Omental fat pad (tissue), 4 donors: ENCODE results near the gene CFAP251. TPM values are rescaled to one million over a fixed set of nuclear protein-coding genes. Genes with fewer than 3 reads are reported as not detected.

Experiments used
- ATAC-seq: fragments of 150-250 bp; one replicate; pipeline ENCODE4 v1.9.1; 2016; ENCODE audit warnings: mild to moderate bottlenecking, moderate library complexity; ENCODE audit not compliant: low FRiP score
- DNase-seq: peaks from one replicate; pipeline ENCODE4 v3.0.0-alpha.2; 2019; ENCODE audit warnings: low spot score
- total RNA-seq, 4 donors: library from RNA; depleted of rRNA; stranded (reverse); fragments of >200 nt; gene quantifications; one replicate each; pipeline ENCODE4 v1.1.0, GENCODE V29; 2016
- TF ChIP-seq, protein P1 (sequence below), 3 donors: fragments of 450-650 bp; IDR thresholded peaks; one replicate each; pipeline ENCODE4 v1.5.1; 2016 to 2017; ENCODE audit warnings: antibody characterized with exemption in 3 of 3, mild to moderate bottlenecking in 3 of 3, moderate library complexity in 2 of 3

CFAP251 gene
- total RNA-seq, 4 donors from 2014 or later = 4.6 to 15.3 (median 7.1) TPM

DNA sequence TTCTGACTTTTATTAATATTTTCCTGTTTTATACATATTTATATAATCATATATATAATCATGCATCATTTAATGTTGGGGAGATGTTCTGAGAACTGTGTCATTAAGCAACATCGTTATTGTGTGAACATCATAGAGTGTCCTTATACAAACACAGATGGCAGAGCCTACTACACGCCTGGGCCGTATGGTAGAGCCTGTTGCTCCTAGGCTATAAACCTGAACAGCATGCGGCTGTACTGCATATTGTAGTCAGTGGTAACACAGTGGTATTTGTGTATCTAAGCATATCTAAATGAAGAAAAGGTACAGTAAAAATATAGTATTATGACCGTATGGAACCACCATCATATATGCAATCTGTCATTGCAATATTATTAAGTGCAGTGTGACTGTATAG lies 58.6 kb downstream of the CFAP251 start:
- DNase-seq (no peak), ATAC-seq (no peak)
- TF ChIP-seq, protein P1, sequence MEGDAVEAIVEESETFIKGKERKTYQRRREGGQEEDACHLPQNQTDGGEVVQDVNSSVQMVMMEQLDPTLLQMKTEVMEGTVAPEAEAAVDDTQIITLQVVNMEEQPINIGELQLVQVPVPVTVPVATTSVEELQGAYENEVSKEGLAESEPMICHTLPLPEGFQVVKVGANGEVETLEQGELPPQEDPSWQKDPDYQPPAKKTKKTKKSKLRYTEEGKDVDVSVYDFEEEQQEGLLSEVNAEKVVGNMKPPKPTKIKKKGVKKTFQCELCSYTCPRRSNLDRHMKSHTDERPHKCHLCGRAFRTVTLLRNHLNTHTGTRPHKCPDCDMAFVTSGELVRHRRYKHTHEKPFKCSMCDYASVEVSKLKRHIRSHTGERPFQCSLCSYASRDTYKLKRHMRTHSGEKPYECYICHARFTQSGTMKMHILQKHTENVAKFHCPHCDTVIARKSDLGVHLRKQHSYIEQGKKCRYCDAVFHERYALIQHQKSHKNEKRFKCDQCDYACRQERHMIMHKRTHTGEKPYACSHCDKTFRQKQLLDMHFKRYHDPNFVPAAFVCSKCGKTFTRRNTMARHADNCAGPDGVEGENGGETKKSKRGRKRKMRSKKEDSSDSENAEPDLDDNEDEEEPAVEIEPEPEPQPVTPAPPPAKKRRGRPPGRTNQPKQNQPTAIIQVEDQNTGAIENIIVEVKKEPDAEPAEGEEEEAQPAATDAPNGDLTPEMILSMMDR (IDR thresholded peaks at IDR 0.05) = no peak

DNA sequence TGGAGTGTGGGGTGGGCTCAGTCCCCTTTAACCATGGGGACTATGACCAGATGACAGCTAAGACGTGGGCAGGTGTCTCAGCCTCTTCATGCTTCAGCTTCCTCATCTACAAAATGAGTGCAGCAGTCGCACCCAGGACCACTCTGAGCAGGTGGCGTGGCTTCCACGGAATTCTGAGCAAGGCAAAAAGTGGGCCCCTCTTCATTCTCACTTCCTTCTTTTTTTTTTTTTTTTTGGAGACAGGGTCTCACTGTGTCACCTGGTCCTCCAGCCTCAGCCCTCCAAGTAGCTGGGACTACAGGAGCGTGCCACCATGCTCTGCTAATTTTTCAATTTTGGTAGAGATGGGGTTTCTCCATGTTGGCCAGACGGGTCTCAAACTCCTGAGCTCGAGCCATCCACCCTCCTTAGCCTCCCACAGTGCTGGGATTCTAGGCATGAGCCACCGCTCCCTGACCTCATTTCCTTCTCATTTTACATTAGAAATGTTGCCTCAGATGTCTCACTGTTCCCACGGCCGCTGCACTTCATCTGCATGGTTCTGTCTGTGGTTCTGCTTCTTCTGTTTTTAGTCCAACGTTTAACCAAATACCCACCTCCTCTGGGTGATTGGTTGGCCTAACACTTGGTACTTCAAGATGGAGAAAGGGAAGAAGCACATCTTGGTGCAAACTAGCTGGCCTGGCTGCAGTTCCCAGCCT lies 61.9 kb downstream of the CFAP251 start:
- ATAC-seq = no peak
- TF ChIP-seq, protein P1 (IDR thresholded peaks at IDR 0.05) = no peak
- no peak for DNase-seq

DNA sequence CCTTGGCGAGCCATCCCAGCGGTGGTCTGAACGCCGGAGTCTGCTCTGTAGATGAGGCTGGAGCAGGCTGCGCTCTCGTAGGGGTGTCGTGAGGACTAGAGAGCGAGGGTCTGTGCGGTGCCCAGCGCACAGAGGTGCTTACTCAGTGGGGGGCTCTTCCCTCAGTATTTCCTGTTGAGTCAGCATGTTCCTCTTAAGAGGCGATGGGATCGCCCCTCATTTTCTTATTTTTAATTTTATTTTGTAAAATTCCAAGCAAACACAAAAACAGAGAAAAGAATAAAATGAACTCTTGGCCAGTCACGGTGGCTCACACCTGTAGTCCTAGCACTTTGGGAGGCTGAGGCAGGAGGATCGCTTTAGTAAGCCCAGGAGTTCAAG lies 62.5 kb downstream of the CFAP251 start:
- DNase-seq (no peak), ATAC-seq (no peak)
- TF ChIP-seq, protein P1 (IDR thresholded peaks at IDR 0.05) = no peak

DNA sequence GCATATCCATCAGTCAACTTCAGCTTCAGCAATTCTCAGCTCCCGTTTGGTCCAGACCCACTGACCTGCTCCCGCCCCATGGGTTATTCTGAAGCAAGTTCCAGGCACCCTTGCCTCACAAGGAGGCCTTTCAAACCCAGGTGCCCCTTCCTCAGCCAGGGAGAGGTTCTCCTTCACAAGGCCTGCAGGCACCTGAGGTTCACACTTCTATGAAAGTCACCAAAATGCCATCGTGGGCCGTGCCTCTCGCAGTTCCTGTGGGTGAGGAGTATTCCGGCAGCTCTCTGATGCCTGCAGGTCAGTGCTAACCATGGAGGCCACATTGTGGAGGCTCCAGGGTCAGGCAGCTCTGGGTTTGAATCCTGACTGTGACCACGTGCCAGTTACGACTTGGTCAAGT lies 63.1 kb downstream of the CFAP251 start:
- DNase-seq (no peak), ATAC-seq (no peak)
- TF ChIP-seq, protein P1 (IDR thresholded peaks at IDR 0.05) = no peak

DNA sequence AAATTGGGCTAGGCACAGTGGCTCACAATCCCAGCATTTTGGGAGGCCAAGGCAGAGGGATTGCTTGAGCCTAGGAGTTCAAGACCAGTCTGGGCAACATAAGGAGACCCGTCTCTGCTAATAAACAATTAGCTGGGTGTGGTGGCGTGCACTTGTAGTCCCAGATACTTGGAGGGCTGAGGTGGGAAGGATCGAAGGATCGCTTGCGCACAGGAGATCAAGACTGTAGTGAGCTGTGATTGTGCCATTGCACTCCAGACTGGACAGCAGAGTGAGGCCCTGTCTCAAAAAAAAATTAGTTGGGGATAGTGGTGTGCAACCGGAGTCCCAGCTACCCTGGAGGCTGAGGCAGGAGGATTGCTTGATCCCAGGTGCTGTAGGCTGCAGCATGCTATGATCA lies 64.6 kb downstream of the CFAP251 start:
- ATAC-seq (no peak), DNase-seq (no peak)
- TF ChIP-seq, protein P1 (IDR thresholded peaks at IDR 0.05) = no peak

DNA sequence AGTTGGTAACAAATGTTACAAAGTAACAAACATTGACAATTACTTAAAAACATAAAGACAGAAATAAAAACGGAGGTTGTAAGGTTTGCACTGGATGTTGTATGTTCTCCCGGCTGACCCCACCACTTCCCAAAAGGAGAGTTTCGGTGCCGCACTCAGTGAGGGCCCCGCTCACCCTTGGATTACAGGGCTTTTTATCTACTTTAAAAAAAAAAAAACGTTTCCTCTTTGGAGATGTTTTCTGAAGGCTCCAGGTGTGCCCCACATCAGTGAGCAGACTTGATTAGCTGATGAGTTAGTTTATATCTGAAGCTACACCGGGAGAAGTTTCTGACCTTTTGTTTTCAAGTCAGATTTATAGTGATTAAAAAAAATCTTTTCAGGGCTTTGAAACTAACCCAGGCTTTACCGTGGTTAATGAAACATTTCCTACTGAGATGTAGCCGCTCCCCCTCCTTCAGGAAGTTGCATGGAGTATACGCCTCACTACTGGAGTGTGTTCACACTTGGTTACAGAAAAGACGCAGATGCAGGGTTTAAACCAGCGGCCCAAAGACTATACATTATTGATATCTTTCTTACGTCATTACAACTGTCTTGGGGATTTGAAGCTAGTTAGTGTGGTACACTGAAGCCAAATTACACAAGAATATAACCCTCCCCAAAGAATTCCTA lies 65.3 kb downstream of the CFAP251 start:
- DNase-seq = no peak
- TF ChIP-seq, protein P1 (IDR thresholded peaks at IDR 0.05) = no peak
- ATAC-seq = no peak
